ENCODE results near the gene HNRNPC. TPM values are rescaled to one million over a fixed set of nuclear protein-coding genes. Genes with fewer than 3 reads are reported as not detected.
"Not testable (repeated sequence)": the region's sequence is repeated elsewhere in the genome, so short reads cannot be mapped to it uniquely, and the experiment has no call there.

HNRNPC gene
- total RNA-seq, 1 donor from 2014 or later: 958 TPM

DNA sequence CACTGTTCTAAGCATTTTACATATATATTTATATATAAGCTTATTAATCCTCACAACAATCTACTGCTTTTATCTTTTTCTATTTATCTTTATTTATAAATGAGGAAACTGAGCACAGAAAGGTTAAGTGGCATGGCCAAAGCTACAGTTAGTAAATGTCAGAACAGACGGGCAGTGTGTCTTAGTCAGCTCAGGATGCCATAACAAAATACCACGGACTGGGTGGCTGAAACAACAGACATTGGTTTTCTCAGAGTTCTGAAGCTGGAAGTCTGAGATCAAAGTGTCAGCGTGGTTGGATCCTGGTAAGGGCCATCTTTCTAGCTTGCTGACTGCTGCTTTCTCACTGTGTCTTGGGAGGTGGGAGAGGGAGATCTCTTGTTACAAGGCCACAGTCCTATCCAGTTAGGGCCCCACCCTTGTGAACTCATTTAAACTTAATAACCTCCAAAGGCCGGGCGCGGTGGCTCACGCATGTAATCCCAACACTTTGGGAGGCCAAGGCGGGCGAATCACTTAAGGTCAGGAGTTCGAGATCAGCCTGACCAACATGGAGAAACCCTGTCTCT, 30.4 kb upstream of the HNRNPC start:
- Mint-ChIP-seq H3K27me3 (ENCODE audit: insufficient read depth) (peaks cover 33% of the 10 kb centered on the region), H3K27ac (no peak overlapping the region), H3K9me3 (no peaks in the 10 kb centered on the region), H3K36me3 (ENCODE audit: low read depth) (no peaks in the 10 kb centered on the region), H3K4me3 (no peak overlapping the region), H3K4me1 (ENCODE audit: low read depth) (no peaks in the 10 kb centered on the region)
- intact Hi-C loops (cut with micrococcal nuclease): loop anchor here (5.0 kb wide), 1 partner anchor 38 kb away; no protein-coding TSS in a partner anchor
- DNase-seq (ENCODE audit: low spot score): no peak

DNA sequence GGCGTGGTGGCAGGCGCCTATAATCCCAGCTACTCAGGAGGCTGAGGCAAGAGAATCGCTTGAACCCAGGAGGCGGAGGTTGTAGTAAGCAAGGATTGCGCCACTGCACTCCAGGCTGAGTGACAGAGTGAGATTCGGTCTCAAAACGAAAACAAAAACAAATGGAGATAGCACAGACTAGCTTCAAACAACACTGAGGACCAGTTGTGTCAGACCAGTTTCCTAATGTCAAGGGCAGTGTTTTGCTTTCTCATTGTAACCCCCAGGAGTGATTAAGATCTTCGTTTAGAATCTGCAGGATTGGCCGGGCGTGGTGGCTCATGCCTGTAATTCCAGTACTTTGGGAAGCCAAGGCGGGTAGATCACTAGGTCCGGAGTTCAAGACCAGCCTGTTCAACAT, 29.1 kb upstream of the HNRNPC start:
- Mint-ChIP-seq H3K36me3 (ENCODE audit: low read depth) (no peaks in the 10 kb centered on the region), H3K27me3 (ENCODE audit: insufficient read depth) (peaks cover 30% of the 10 kb centered on the region), H3K9me3 (no peaks in the 10 kb centered on the region), H3K4me3 (no peak overlapping the region), H3K4me1 (ENCODE audit: low read depth) (no peaks in the 10 kb centered on the region), H3K27ac (no peak overlapping the region)
- intact Hi-C loops (cut with micrococcal nuclease): no loop called here
- no peak for DNase-seq (ENCODE audit: low spot score)

GRCh38 chr14:21294026-21294425, 24.8 kb upstream of the HNRNPC start:
- DNase-seq (ENCODE audit: low spot score); H3K36me3 Mint-ChIP-seq (ENCODE audit: low read depth); H3K27me3 Mint-ChIP-seq (ENCODE audit: insufficient read depth); H3K4me1 Mint-ChIP-seq (ENCODE audit: low read depth); H3K9me3 Mint-ChIP-seq; H3K4me3 Mint-ChIP-seq; intact Hi-C loops (cut with micrococcal nuclease); H3K27ac Mint-ChIP-seq: not testable (repeated sequence)

DNA sequence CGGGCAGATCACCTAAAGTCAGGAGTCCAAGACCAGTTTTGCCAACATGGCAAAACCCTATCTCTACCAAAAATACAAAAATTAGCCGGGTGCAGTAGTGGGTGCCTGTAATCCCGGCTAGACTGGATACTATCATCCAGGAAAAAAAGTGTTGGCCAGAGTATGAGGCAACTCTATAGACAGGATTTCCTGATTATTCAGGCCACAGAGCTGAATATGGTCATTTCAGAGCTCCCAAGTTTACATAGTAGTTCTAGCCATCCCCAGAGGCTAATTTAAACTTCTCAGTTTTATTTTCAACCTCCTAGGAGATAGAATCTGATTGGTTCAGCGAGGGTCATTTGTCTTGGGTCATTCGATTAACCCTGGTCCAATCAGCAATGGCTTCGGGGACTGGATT, 17.9 kb upstream of the HNRNPC start:
- Mint-ChIP-seq H3K4me1 (ENCODE audit: low read depth) (no peaks in the 10 kb centered on the region), H3K27ac (no peak overlapping the region), H3K4me3 (no peak overlapping the region), H3K36me3 (ENCODE audit: low read depth) (no peaks in the 10 kb centered on the region), H3K9me3 (no peaks in the 10 kb centered on the region), H3K27me3 (ENCODE audit: insufficient read depth) (peaks cover 15% of the 10 kb centered on the region)
- intact Hi-C loops (cut with micrococcal nuclease): no loop called here
- DNase-seq (ENCODE audit: low spot score): no peak

- DNase-seq (ENCODE audit: low spot score); H3K4me1 Mint-ChIP-seq (ENCODE audit: low read depth); H3K4me3 Mint-ChIP-seq; H3K9me3 Mint-ChIP-seq; intact Hi-C loops (cut with micrococcal nuclease); H3K27ac Mint-ChIP-seq; H3K36me3 Mint-ChIP-seq (ENCODE audit: low read depth): not testable (repeated sequence)
- peaks cover 15% of the 10 kb centered on the region for H3K27me3 Mint-ChIP-seq (ENCODE audit: insufficient read depth)
Measured at GRCh38 chr14:21286516-21286915, 17.3 kb upstream of the HNRNPC start.

GRCh38 chr14:21281917-21282316, 12.7 kb upstream of the HNRNPC start:
- intact Hi-C loops (cut with micrococcal nuclease); H3K4me1 Mint-ChIP-seq (ENCODE audit: low read depth); H3K27ac Mint-ChIP-seq; H3K4me3 Mint-ChIP-seq; H3K36me3 Mint-ChIP-seq (ENCODE audit: low read depth); H3K9me3 Mint-ChIP-seq; DNase-seq (ENCODE audit: low spot score): not testable (repeated sequence)
- peaks cover 15% of the 10 kb centered on the region for H3K27me3 Mint-ChIP-seq (ENCODE audit: insufficient read depth)

DNA sequence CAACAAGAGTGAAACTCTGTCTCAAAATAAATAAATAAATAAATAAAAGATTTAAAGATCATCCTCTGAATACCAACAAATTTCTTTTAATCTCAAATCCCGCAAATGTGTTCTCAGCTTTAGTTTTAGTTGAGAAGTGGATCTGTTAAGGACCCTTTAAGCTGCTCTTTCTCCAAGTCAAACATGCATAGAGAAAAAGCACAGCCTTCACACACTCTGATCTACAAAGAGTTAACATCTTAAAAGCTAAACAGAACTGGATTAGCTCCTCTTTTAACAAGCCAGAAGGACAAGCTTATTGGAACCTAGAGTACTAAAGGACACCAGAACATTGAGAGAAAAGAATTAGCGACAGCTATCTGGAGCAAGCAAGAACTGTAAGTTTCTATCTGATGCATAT, 10.5 kb upstream of the HNRNPC start, which contains the start of gene RPGRIP1:
RPGRIP1 (plus strand) TSS at position 301 of the 400 bp plus-strand sequence. CDS start 7,894 bp downstream, outside the sequence.
- no peak within 1 kb of the TSS for H3K4me3 Mint-ChIP-seq
- DNase-seq (ENCODE audit: low spot score): no peak
- no peaks in the 10 kb centered on the region for H3K9me3 Mint-ChIP-seq
- intact Hi-C loops (cut with micrococcal nuclease): no loop called here
- H3K36me3 Mint-ChIP-seq (ENCODE audit: low read depth): no peaks in the 10 kb centered on the region
- H3K4me1 Mint-ChIP-seq (ENCODE audit: low read depth): no peaks in the 10 kb centered on the region
- peaks cover 5% of the 10 kb centered on the region for H3K27me3 Mint-ChIP-seq (ENCODE audit: insufficient read depth)
- no peak within 1 kb of the TSS for H3K27ac Mint-ChIP-seq

- no peak for DNase-seq (ENCODE audit: low spot score)
- Mint-ChIP-seq H3K36me3 (ENCODE audit: low read depth) (no peaks in the 10 kb centered on the region), H3K27me3 (ENCODE audit: insufficient read depth) (peaks cover under 1% of the 10 kb centered on the region), H3K9me3 (no peaks in the 10 kb centered on the region), H3K4me1 (ENCODE audit: low read depth) (no peaks in the 10 kb centered on the region), H3K4me3 (no peak overlapping the region), H3K27ac (no peak overlapping the region)
- intact Hi-C loops (cut with micrococcal nuclease): no loop called here
Measured at GRCh38 chr14:21278632-21279031, 9.4 kb upstream of the HNRNPC start.

- Mint-ChIP-seq H3K4me1 (ENCODE audit: low read depth) (no peaks in the 10 kb centered on the region), H3K27ac (no peak overlapping the region), H3K36me3 (ENCODE audit: low read depth) (no peaks in the 10 kb centered on the region), H3K27me3 (ENCODE audit: insufficient read depth) (no peaks in the 10 kb centered on the region), H3K9me3 (no peaks in the 10 kb centered on the region), H3K4me3 (no peak overlapping the region)
- intact Hi-C loops (cut with micrococcal nuclease): no loop called here
- DNase-seq (ENCODE audit: low spot score): no peak
Measured at GRCh38 chr14:21275261-21275858, 6.1 kb upstream of the HNRNPC start.

DNA sequence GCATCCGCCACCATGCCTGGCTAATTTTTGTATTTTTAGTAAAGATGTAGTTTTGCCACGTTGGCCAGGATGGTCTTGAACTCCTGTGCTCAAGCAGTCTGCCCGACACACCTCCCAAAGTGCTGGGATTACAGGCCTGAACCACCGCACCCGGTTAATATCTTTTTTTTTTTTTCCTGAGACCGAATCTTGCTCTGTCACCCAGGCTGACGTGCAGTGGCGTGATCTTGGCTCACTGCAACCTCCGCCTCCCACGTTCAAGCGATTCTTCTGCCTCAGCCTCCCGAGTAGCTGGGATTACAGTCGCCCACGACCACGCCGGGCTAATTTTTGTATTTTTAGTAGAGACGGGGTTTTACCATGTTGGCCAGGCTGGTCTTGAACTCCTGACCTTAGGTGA, 3.4 kb upstream of the HNRNPC start:
- peaks cover 15% of the 10 kb centered on the region for H3K36me3 Mint-ChIP-seq (ENCODE audit: low read depth)
- intact Hi-C loops (cut with micrococcal nuclease); H3K27ac Mint-ChIP-seq; H3K4me3 Mint-ChIP-seq; H3K4me1 Mint-ChIP-seq (ENCODE audit: low read depth); DNase-seq (ENCODE audit: low spot score); H3K27me3 Mint-ChIP-seq (ENCODE audit: insufficient read depth); H3K9me3 Mint-ChIP-seq: not testable (repeated sequence)

- Mint-ChIP-seq H3K4me1 (ENCODE audit: low read depth) (peaks cover 41% of the 10 kb centered on the region), H3K36me3 (ENCODE audit: low read depth) (peaks cover 46% of the 10 kb centered on the region), H3K27me3 (ENCODE audit: insufficient read depth) (no peaks in the 10 kb centered on the region), H3K9me3 (no peaks in the 10 kb centered on the region), H3K27ac (peak overlapping the region; percentile 100), H3K4me3 (peak overlapping the region; percentile 99)
- peak; percentile 12 for DNase-seq (ENCODE audit: low spot score)
- intact Hi-C loops (cut with micrococcal nuclease): loop anchor here (1.0 to 5.0 kb wide), 14 partner anchors 40 to 1650 kb away; partner anchors contain the start of genes CHD8, DAD1, LRP10 and METTL3
Measured at GRCh38 chr14:21268617-21269251, 508 bp downstream of the HNRNPC start.

DNA sequence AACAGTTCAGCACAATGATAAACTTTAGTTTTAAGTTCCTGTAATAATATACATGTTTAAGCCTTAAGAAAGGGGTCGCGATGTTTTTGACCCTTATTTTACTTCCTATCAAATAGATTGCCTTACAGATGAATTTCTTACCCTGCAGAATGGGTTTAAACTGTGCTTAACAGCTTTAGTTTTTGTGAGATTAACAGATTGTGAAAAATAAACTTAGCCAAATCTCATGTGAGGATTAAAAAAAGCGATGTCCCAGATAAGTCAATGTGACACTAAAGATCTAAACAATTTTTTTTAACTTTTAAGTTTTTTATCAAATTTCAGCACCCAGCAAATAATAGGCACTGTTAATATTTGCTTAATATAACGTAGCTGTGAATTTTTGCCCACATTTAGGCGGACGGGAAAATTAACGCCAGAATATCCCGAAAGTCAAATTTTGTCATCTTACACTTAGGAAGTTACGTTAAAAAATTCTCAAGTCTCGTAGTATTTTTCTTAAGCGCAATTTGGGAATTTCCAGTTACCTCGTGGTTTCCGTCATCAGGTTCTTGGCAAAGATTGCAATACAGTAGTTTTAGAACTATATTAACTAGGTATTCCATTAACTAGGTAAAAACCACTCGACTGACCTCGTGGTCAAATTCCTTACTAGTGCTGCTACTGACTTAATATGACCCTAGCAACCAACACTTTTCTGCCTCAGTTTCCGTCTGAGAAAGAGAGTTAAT, 1.2 kb downstream of the HNRNPC start:
- intact Hi-C loops (cut with micrococcal nuclease): loop anchor here (2.0 to 5.0 kb wide), 6 partner anchors 166 to 1651 kb away; partner anchors contain the start of genes DAD1, PIP4P1, RBM23 and TMEM253
- no peaks in the 10 kb centered on the region for H3K27me3 Mint-ChIP-seq (ENCODE audit: insufficient read depth)
- H3K4me1 Mint-ChIP-seq (ENCODE audit: low read depth): peaks cover 48% of the 10 kb centered on the region

More for the DNA sequence above, 1.2 kb downstream of the HNRNPC start:
- Mint-ChIP-seq H3K36me3 (ENCODE audit: low read depth) (peaks cover 53% of the 10 kb centered on the region), H3K27ac (peak overlapping the region; percentile 100), H3K4me3 (peak overlapping the region; percentile 99), H3K9me3 (no peaks in the 10 kb centered on the region)
- no peak for DNase-seq (ENCODE audit: low spot score)
